Activated CD4-positive, alpha-beta T cell treated with anti-CD3 and anti-CD28 coated beads, Interleukin-2, amount 10 ng/mL, durations not matched to agents 7 days and 5 days (primary cell): Measurements from ENCODE around the gene COL5A1. TPM values are rescaled to one million over a fixed set of nuclear protein-coding genes. Genes with fewer than 3 reads are reported as not detected.

Source experiments
- CTCF ChIA-PET: fragments of 350-600 bp; sonication (Branson Sonifier 250); formaldehyde crosslinking; loops from one replicate; lab custom pipeline; 2021; ENCODE audit warnings: antibody characterized with exemption; lab: Charles Lee
- POLR2A ChIA-PET: fragments of 350-600 bp; sonication (Branson Sonifier 250); formaldehyde crosslinking; loops from one replicate; lab custom pipeline; 2021; ENCODE audit warnings: antibody characterized with exemption; lab: Charles Lee
- DNase-seq: peaks from one replicate; pipeline ENCODE4 v3.0.0-alpha.2; 2020
- H3K27ac Mint-ChIP-seq: one replicate; pipeline ENCODE4 v1.8.0; 2021; ENCODE audit warnings: mild to moderate bottlenecking, moderate library complexity, mixed read lengths
- H3K27me3 Mint-ChIP-seq: one replicate; pipeline ENCODE4 v1.8.0; 2021; ENCODE audit warnings: mixed read lengths
- H3K36me3 Mint-ChIP-seq: one replicate; pipeline ENCODE4 v1.8.0; 2021; ENCODE audit warnings: low read depth, mixed read lengths
- H3K4me1 Mint-ChIP-seq: one replicate; pipeline ENCODE4 v1.8.0; 2021; ENCODE audit warnings: mixed read lengths
- H3K4me3 Mint-ChIP-seq: one replicate; pipeline ENCODE4 v1.8.0; 2021; ENCODE audit warnings: mild to moderate bottlenecking, moderate library complexity, mixed read lengths
- H3K9me3 Mint-ChIP-seq: one replicate; pipeline ENCODE4 v1.8.0; 2021; ENCODE audit warnings: mixed read lengths
- total RNA-seq, 2 experiments: library from RNA; stranded (reverse); gene quantifications; one replicate each; pipeline ENCODE4 v1.2.3, GENCODE V29; 2021

COL5A1 gene
- total RNA-seq, 2 experiments from 2014 or later: 0.15 to 0.30 TPM

- POLR2A ChIA-PET: no interaction called here
These were observed 97.5 kb downstream of the COL5A1 start for GRCh38 chr9:134738869-134739659.

GRCh38 chr9:134739660-134739968, 98.0 kb downstream of the COL5A1 start:
- Mint-ChIP-seq H3K36me3 (no peaks in the 10 kb centered on the region), H3K4me3 (no peak overlapping the region), H3K9me3 (no peaks in the 10 kb centered on the region), H3K4me1 (no peaks in the 10 kb centered on the region), H3K27me3 (no peaks in the 10 kb centered on the region), H3K27ac (no peak overlapping the region)
- POLR2A ChIA-PET: no interaction called here
- CTCF ChIA-PET: no interaction called here
- no peak for DNase-seq

More at GRCh38 chr9:134738869-134739659, 97.5 kb downstream of the COL5A1 start:
- CTCF ChIA-PET: no interaction called here
- Mint-ChIP-seq H3K4me1 (no peaks in the 10 kb centered on the region), H3K27me3 (no peaks in the 10 kb centered on the region), H3K4me3 (no peak overlapping the region), H3K9me3 (no peaks in the 10 kb centered on the region), H3K36me3 (no peaks in the 10 kb centered on the region), H3K27ac (no peak overlapping the region)
- peak; percentile 6 for DNase-seq

- CTCF ChIA-PET: interaction anchor here (1.3 kb wide), 1 partner anchor 569 kb away, joined by 3 read pairs; no protein-coding TSS in a partner anchor
- Mint-ChIP-seq H3K36me3 (no peaks in the 10 kb centered on the region), H3K27me3 (no peaks in the 10 kb centered on the region), H3K4me1 (no peaks in the 10 kb centered on the region), H3K9me3 (no peaks in the 10 kb centered on the region), H3K27ac (no peak overlapping the region), H3K4me3 (no peak overlapping the region)
- POLR2A ChIA-PET: no interaction called here
- no peak for DNase-seq
These were observed 98.5 kb downstream of the COL5A1 start for GRCh38 chr9:134740071-134740470.

- Mint-ChIP-seq H3K4me3 (no peak overlapping the region), H3K4me1 (no peaks in the 10 kb centered on the region), H3K36me3 (no peaks in the 10 kb centered on the region), H3K9me3 (peaks cover 4% of the 10 kb centered on the region), H3K27me3 (no peaks in the 10 kb centered on the region), H3K27ac (no peak overlapping the region)
- ChIA-PET CTCF (no interaction called here), POLR2A (no interaction called here)
- DNase-seq: no peak
These were observed 100.2 kb downstream of the COL5A1 start for GRCh38 chr9:134741846-134742245.

- Mint-ChIP-seq H3K4me1 (no peaks in the 10 kb centered on the region), H3K27me3 (no peaks in the 10 kb centered on the region), H3K36me3 (no peaks in the 10 kb centered on the region), H3K27ac (no peak overlapping the region), H3K9me3 (peaks cover 13% of the 10 kb centered on the region), H3K4me3 (no peak overlapping the region)
- CTCF ChIA-PET: no interaction called here
- no peak for DNase-seq
- POLR2A ChIA-PET: no interaction called here
These were observed 101.4 kb downstream of the COL5A1 start for GRCh38 chr9:134742822-134743535.

DNA sequence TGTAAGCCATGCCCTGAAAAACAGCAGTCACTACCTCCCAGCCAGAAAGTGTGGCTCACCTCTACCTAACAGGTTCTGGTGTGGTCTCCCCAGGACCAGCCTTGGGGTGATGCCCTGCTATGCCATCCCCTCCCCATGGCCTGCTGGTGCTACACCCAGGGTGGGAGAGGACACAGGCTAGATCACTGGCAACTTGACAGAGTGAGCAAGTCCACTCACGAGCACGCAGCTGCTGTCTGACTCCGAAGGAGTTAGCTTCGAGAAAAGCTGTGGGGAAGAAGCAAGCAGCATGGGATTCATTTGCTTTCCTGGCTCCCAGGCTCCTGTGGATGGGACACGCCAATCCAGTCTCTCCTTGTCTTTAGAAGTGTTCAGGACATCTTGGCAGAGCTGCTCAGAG, 102.2 kb downstream of the COL5A1 start:
- Mint-ChIP-seq H3K36me3 (no peaks in the 10 kb centered on the region), H3K27ac (no peak overlapping the region), H3K4me3 (no peak overlapping the region), H3K27me3 (no peaks in the 10 kb centered on the region), H3K9me3 (peaks cover 21% of the 10 kb centered on the region), H3K4me1 (no peaks in the 10 kb centered on the region)
- DNase-seq: no peak
- POLR2A ChIA-PET: no interaction called here
- CTCF ChIA-PET: no interaction called here

GRCh38 chr9:134744385-134745295, 103.0 kb downstream of the COL5A1 start:
- peaks cover 21% of the 10 kb centered on the region for H3K9me3 Mint-ChIP-seq
- H3K27me3 Mint-ChIP-seq: no peaks in the 10 kb centered on the region
- H3K4me1 Mint-ChIP-seq: no peaks in the 10 kb centered on the region

GRCh38 chr9:134747951-134748489, 106.4 kb downstream of the COL5A1 start:
- H3K27ac Mint-ChIP-seq: no peak overlapping the region
- no peak overlapping the region for H3K4me3 Mint-ChIP-seq
- CTCF ChIA-PET: no interaction called here
- no peaks in the 10 kb centered on the region for H3K36me3 Mint-ChIP-seq
- no peaks in the 10 kb centered on the region for H3K4me1 Mint-ChIP-seq
- H3K27me3 Mint-ChIP-seq: no peaks in the 10 kb centered on the region
- POLR2A ChIA-PET: no interaction called here
- H3K9me3 Mint-ChIP-seq: peaks cover 21% of the 10 kb centered on the region
- DNase-seq: no peak

More at GRCh38 chr9:134744385-134745295, 103.0 kb downstream of the COL5A1 start:
- ChIA-PET POLR2A (no interaction called here), CTCF (no interaction called here)
- no peaks in the 10 kb centered on the region for H3K36me3 Mint-ChIP-seq
- H3K27ac Mint-ChIP-seq: no peak overlapping the region
- DNase-seq: no peak
- no peak overlapping the region for H3K4me3 Mint-ChIP-seq

GRCh38 chr9:134748591-134748990, 107.0 kb downstream of the COL5A1 start:
- POLR2A ChIA-PET: no interaction called here
- Mint-ChIP-seq H3K27me3 (no peaks in the 10 kb centered on the region), H3K4me3 (no peak overlapping the region), H3K9me3 (peaks cover 21% of the 10 kb centered on the region), H3K4me1 (no peaks in the 10 kb centered on the region), H3K27ac (no peak overlapping the region), H3K36me3 (no peaks in the 10 kb centered on the region)
- CTCF ChIA-PET: no interaction called here
- no peak for DNase-seq

GRCh38 chr9:134750450-134751155, 109.0 kb downstream of the COL5A1 start:
- Mint-ChIP-seq H3K27ac (no peak overlapping the region), H3K9me3 (peaks cover 21% of the 10 kb centered on the region), H3K4me1 (no peaks in the 10 kb centered on the region), H3K4me3 (no peak overlapping the region), H3K36me3 (no peaks in the 10 kb centered on the region), H3K27me3 (no peaks in the 10 kb centered on the region)
- DNase-seq: no peak
- ChIA-PET POLR2A (no interaction called here), CTCF (no interaction called here)

GRCh38 chr9:134751622-134752021, 110.0 kb downstream of the COL5A1 start:
- no peak for DNase-seq
- Mint-ChIP-seq H3K4me3 (no peak overlapping the region), H3K27me3 (no peaks in the 10 kb centered on the region), H3K4me1 (no peaks in the 10 kb centered on the region), H3K27ac (no peak overlapping the region), H3K36me3 (no peaks in the 10 kb centered on the region), H3K9me3 (peaks cover 17% of the 10 kb centered on the region)
- ChIA-PET POLR2A (no interaction called here), CTCF (interaction anchor here (0.7 kb wide), 1 partner anchor 32 kb away, joined by 4 read pairs; no protein-coding TSS in a partner anchor)
